ENCODE data around the gene IGSF21.
A peak's percentile ranks its signal among the peaks of the same experiment; 100 is the strongest.

DNA sequence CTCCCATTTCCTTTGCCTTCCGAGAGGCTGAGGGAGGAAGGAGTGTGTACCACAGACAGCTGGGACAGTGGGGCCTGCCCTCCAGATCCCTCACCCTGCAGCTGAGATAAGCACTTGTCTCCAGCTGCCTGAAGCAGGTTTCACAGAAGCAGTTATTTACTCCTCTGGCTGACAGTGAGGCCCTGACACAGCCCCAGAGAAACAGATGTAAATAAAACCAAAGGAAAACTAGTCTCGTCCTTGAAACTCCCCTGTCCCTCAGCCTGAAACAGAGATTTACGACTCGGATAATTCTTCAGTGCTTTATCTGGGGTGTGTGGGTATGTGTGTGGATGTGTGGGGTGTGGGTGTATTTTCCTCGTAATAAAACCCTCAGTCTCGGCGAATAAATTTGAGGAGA is 181.1 kb downstream of the IGSF21 start:
- TF ChIP-seq GATA3 (IDR thresholded peaks at IDR 0.05; ENCODE audit: low read depth, low read length) (no peak), GATA2 (IDR thresholded peaks at IDR 0.05; ENCODE audit: low read depth, low read length) (peak; percentile 84)

All from SH-SY5Y (cell line).